K562 (cell line): Measurements from ENCODE around the gene COL21A1. TPM values are rescaled to one million over a fixed set of nuclear protein-coding genes. Genes with fewer than 3 reads are reported as not detected.

Source experiments
- ATAC-seq: fragments of 200-7000 bp; cut with Tn5 transposase; 3 replicates; pipeline ENCODE4 v1.9.1; 2020; ENCODE audit warnings: moderate library complexity
- BruUV-seq: library from RNA; stranded (reverse); fragments of 400-500 nt; replicated peaks from 2 replicates; lab custom pipeline; 2021; lab: Mats Ljungman, UMichigan
- CTCF ChIA-PET: fragments of 300-600 bp; formaldehyde crosslinking; extraction: SDS; loops from one replicate; lab custom pipeline; 2021; ENCODE audit warnings: low intra/inter-chr PET ratio; lab: Yijun Ruan, JAX
- POLR2A ChIA-PET: fragments of 300-600, 350-650 bp; sonication (Branson Sonifier 250); formaldehyde crosslinking; extraction: SDS; loops from one replicate; lab custom pipeline; 2021; ENCODE audit warnings: antibody characterized with exemption, inconsistent platforms; lab: Yijun Ruan, JAX
- DNase-seq, 4 experiments: peaks; one replicate each; pipeline versions ENCODE4 v3.0.0 to v3.0.0-alpha.2; 2011 to 2018; ENCODE audit warnings: low spot score in 3 of 4, mixed read lengths in 3 of 4; ENCODE audit errors: extremely low read depth in 1 of 4
- FAIRE-seq: peaks from 2 replicates; lab custom pipeline; 2011; peaks lifted over from hg19 to GRCh38; lab: Jason Lieb, UNC
- H2AFZ ChIP-seq: 2 replicates; pipeline ENCODE4 v1.6.0; 2011; ENCODE audit warnings: low read depth, low read length, control low read depth, inconsistent platforms
- H3K27ac ChIP-seq: fragments of 200-600 bp; 3 replicates; pipeline ENCODE4 v1.8.0; 2011; ENCODE audit warnings: low read depth, mild to moderate bottlenecking, control low read depth, inconsistent platforms, low read length, moderate library complexity, mixed read lengths; ENCODE audit errors: extremely low read depth
- H3K27me3 ChIP-seq, 2 experiments: fragments of 300-600 bp in 1 of 2; 2 replicates in 1 of 2; 3 replicates in 1 of 2; pipeline versions ENCODE4 v1.6.0 to v1.8.0; 2011; ENCODE audit warnings: inconsistent platforms in 2 of 2, low read length in 2 of 2, mild to moderate bottlenecking in 1 of 2, mixed read lengths in 1 of 2, moderate library complexity in 1 of 2; ENCODE audit not compliant: control insufficient read depth in 2 of 2, insufficient read depth in 2 of 2
- H3K36me3 ChIP-seq: fragments of 300-600 bp; 3 replicates; pipeline ENCODE4 v1.8.0; 2011; ENCODE audit warnings: mild to moderate bottlenecking, low read length, inconsistent platforms; ENCODE audit not compliant: control insufficient read depth, insufficient read depth
- H3K4me1 ChIP-seq, 2 experiments: fragments of 200-600 bp in 1 of 2; replicated peaks in 1 of 2; 2 replicates in 1 of 2; 3 replicates in 1 of 2; pipeline versions ENCODE4 v1.5.1 to v1.8.0; 2011; ENCODE audit warnings: inconsistent platforms in 2 of 2, low read length in 2 of 2, mild to moderate bottlenecking in 1 of 2, mixed read lengths in 1 of 2, moderate library complexity in 1 of 2; ENCODE audit not compliant: control insufficient read depth in 2 of 2, insufficient read depth in 2 of 2
- H3K4me2 ChIP-seq: 2 replicates; pipeline ENCODE4 v1.6.1; 2011; ENCODE audit warnings: low read length, control low read depth, inconsistent platforms, mixed read lengths; ENCODE audit not compliant: insufficient read depth
- H3K4me3 ChIP-seq: fragments of 200-600 bp; sonication (generic), shearing (Covaris generic); 2 replicates; pipeline ENCODE4 v1.5.1; 2016; ENCODE audit warnings: control low read depth, inconsistent platforms
- H3K79me2 ChIP-seq: fragments of 200-600 bp; 3 replicates; pipeline ENCODE4 v1.8.0; 2011; ENCODE audit warnings: low read length, inconsistent platforms; ENCODE audit not compliant: control insufficient read depth, insufficient read depth
- H3K9ac ChIP-seq, 2 experiments: 2 replicates each; pipeline versions ENCODE4 v1.6.0 to v1.6.1; 2011; ENCODE audit warnings: low read depth in 2 of 2, low read length in 2 of 2, control low read depth in 1 of 2, inconsistent platforms in 1 of 2, mild to moderate bottlenecking in 1 of 2, mixed read lengths in 1 of 2; ENCODE audit not compliant: insufficient read depth in 1 of 2
- H3K9me1 ChIP-seq: one replicate; pipeline ENCODE4 v1.6.0; 2011; ENCODE audit warnings: inconsistent platforms, mild to moderate bottlenecking, low read length, moderate library complexity; ENCODE audit not compliant: control insufficient read depth, insufficient read depth
- H3K9me3 ChIP-seq: replicated peaks from 2 replicates; pipeline ENCODE4 v1.5.1; 2011; ENCODE audit warnings: low read depth, low read length, inconsistent platforms; ENCODE audit not compliant: control insufficient read depth, insufficient read depth
- H4K20me1 ChIP-seq: replicated peaks from 2 replicates; pipeline ENCODE4 v1.6.1; 2011; ENCODE audit warnings: low read length, inconsistent platforms, mixed read lengths; ENCODE audit not compliant: control insufficient read depth, insufficient read depth
- CBFA2T2 ChIP-seq: fragments of 450-650 bp; conservative IDR thresholded peaks from 2 replicates; pipeline ENCODE4 v1.6.1; 2017; ENCODE audit warnings: mild to moderate bottlenecking
- CTCF ChIP-seq, 3 experiments: IDR thresholded peaks in 2 of 3; conservative IDR thresholded peaks in 1 of 3; 2 replicates each; pipeline ENCODE4 v1.5.1; 2011 to 2012; ENCODE audit warnings: low read length in 3 of 3, mild to moderate bottlenecking in 3 of 3, control low read depth in 2 of 3, improper control_type of control experiment in 1 of 3, inconsistent platforms in 1 of 3, low read depth in 1 of 3, mixed read lengths in 1 of 3, moderate library complexity in 1 of 3; ENCODE audit not compliant: insufficient read depth in 2 of 3
- DEAF1 ChIP-seq: fragments of 450-650 bp; formaldehyde crosslinking; IDR thresholded peaks from 2 replicates; pipeline ENCODE4 v1.4.0; 2020; ENCODE audit warnings: mild to moderate bottlenecking, moderate library complexity
- DLX4 ChIP-seq: fragments of 250-450 bp; sonication (Bioruptor Pico); IDR thresholded peaks from 2 replicates; pipeline ENCODE4 v1.6.1; 2021; ENCODE audit warnings: mild to moderate bottlenecking
- DNMT1 ChIP-seq: fragments of 450-650 bp; IDR thresholded peaks from 2 replicates; pipeline ENCODE4 v1.6.1; 2016; ENCODE audit warnings: antibody characterized with exemption, mild to moderate bottlenecking
- FUS ChIP-seq: fragments of 200-400 bp; formaldehyde crosslinking; optimal IDR thresholded peaks from 2 replicates; pipeline ENCODE3; 2017; ENCODE audit warnings: low read depth, low read length
- LCOR ChIP-seq: sonication (generic); formaldehyde crosslinking; IDR thresholded peaks from 2 replicates; pipeline ENCODE4 v1.8.0; 2022; ENCODE audit warnings: mild to moderate bottlenecking, missing genetic modification reagents
- MCM7 ChIP-seq, 2 experiments: fragments of 450-650 bp; IDR thresholded peaks; 2 replicates each; pipeline ENCODE4 v1.6.1; 2016 to 2018
- PPARD ChIP-seq: fragments of 250-450 bp; sonication (Bioruptor Pico); IDR thresholded peaks from 2 replicates; pipeline ENCODE4 v1.8.0; 2022; ENCODE audit warnings: inconsistent platforms, mild to moderate bottlenecking, moderate library complexity
- RAD21 ChIP-seq, 2 experiments: fragments of 250-450 bp in 1 of 2; fragments of 450-650 bp in 1 of 2; sonication (Bioruptor Pico) in 1 of 2; formaldehyde crosslinking in 1 of 2; IDR thresholded peaks in 1 of 2; conservative IDR thresholded peaks in 1 of 2; 2 replicates each; pipeline versions ENCODE4 v1.4.0 to v1.8.0; 2020 to 2022; ENCODE audit warnings: mild to moderate bottlenecking in 2 of 2, moderate library complexity in 1 of 2
- RBM15 ChIP-seq: fragments of 200-400 bp; formaldehyde crosslinking; IDR thresholded peaks from 2 replicates; pipeline ENCODE4 v1.6.1; 2018; ENCODE audit warnings: mild to moderate bottlenecking, low read length, moderate library complexity; ENCODE audit not compliant: insufficient read depth
- TAF15 ChIP-seq: fragments of 200-400 bp; formaldehyde crosslinking; IDR thresholded peaks from 2 replicates; pipeline ENCODE4 v1.6.1; 2017; ENCODE audit warnings: mild to moderate bottlenecking, low read depth, low read length, moderate library complexity
- TAF7 ChIP-seq: fragments of 450-650 bp; IDR thresholded peaks from 2 replicates; pipeline ENCODE4 v1.6.1; 2016; ENCODE audit warnings: missing genetic modification characterization, missing compliant biosample characterization
- THRA ChIP-seq: fragments of 450-650 bp; IDR thresholded peaks from 2 replicates; pipeline ENCODE4 v1.6.1; 2017; ENCODE audit warnings: mild to moderate bottlenecking, moderate library complexity
- TRIM24 ChIP-seq, 2 experiments: fragments of 450-650 bp; IDR thresholded peaks; 2 replicates each; pipeline ENCODE4 v1.6.1; 2016
- ZNF184 ChIP-seq: sonication (generic); formaldehyde crosslinking; IDR thresholded peaks from 2 replicates; pipeline ENCODE4 v1.5.0; 2020; ENCODE audit warnings: missing genetic modification reagents
- ZNF384 ChIP-seq: IDR thresholded peaks from 2 replicates; pipeline ENCODE4 v1.6.1; 2012; ENCODE audit warnings: low read depth, low read length, improper control_type of control experiment
- ZNF583 ChIP-seq: fragments of 250-450 bp; sonication (Bioruptor Pico); IDR thresholded peaks from 2 replicates; pipeline ENCODE4 v1.4.0; 2020
- ZNF77 ChIP-seq: fragments of 250-450 bp; sonication (Bioruptor Pico); IDR thresholded peaks from 2 replicates; pipeline ENCODE4 v1.5.0; 2020
- WGBS: fragments of 100-300 bp; shearing (Covaris generic); methylation state at CpG from one replicate; pipeline ENCODE4 v1.1.6; 2016; ENCODE audit warnings: low coverage, mixed read lengths; ENCODE audit not compliant: insufficient coverage; ENCODE audit errors: missing lambda C conversion rate; 5-methylcytosine and 5-hydroxymethylcytosine counted together
- in situ Hi-C: fragments of 300-500 bp; cut with MboI; formaldehyde crosslinking; loops from 4 replicates; pipeline ENCODE4 v1.15.0; 2018; ENCODE audit warnings: inconsistent platforms, mixed read lengths
- intact Hi-C: fragments of 100-400 bp; cut with micrococcal nuclease; formaldehyde crosslinking; loops from 2 replicates; pipeline ENCODE4 v1.14.2; 2022
- polyA plus RNA-seq, 8 experiments: library from polyadenylated mRNA; depleted of rRNA in 4 of 8; stranded (reverse) in 5 of 8; unstranded in 3 of 8; fragments of >200 nt; fragmentation: Nextera tagmentation in 2 of 8; fragmentation: Illumina TruSeq in 1 of 8; extraction: Ambion mirVana in 2 of 8; extraction: Trizol in 1 of 8; gene quantifications; 2 replicates each; pipeline versions ENCODE4 v1.2.1 to v1.2.3, GENCODE V29; 2011 to 2014; ENCODE audit warnings: inconsistent platforms in 1 of 8, missing spikeins in 1 of 8
- total RNA-seq, 7 experiments: library from RNA; depleted of rRNA in 6 of 7; stranded (reverse); fragments of >200 nt in 6 of 7; fragmentation: Illumina TruSeq in 2 of 7; extraction: Trizol in 2 of 7; gene quantifications; 2 replicates each; pipeline versions ENCODE4 v1.2.1 to v1.2.3, GENCODE V29; 2011 to 2021; ENCODE audit warnings: low replicate concordance in 1 of 7

Gene COL21A1
- total and polyA plus RNA-seq, 9 of the 15 experiments (the other 6 are each of a cell fraction or from before 2014, with no cell fraction given), result 0.03 to 0.76 (median 0.25) TPM

- Histone ChIP-seq H3K9me1 (no peaks in the 10 kb centered on the region), H3K36me3 (no peaks in the 10 kb centered on the region), H3K4me3 (no peak overlapping the region), H4K20me1 (no peaks in the 10 kb centered on the region), H3K4me1 (no peaks in the 10 kb centered on the region), H3K79me2 (no peaks in the 10 kb centered on the region), H3K9ac (no peak overlapping the region), H3K4me2 (no peak overlapping the region), H3K27me3 (no peaks in the 10 kb centered on the region), H2AFZ (no peak overlapping the region), H3K27ac (no peak overlapping the region), H3K9me3 (no peaks in the 10 kb centered on the region)
- WGBS, result 6% methylated on average over 1 of the region's 1 CpG
- ChIA-PET CTCF (interaction anchor here (1.1 kb wide), 1 partner anchor 847 kb away, joined by 3 read pairs; no protein-coding TSS in a partner anchor), POLR2A (interaction anchor here (0.6 kb wide), 1 partner anchor 33 kb away, joined by 3 read pairs; no protein-coding TSS in a partner anchor)
- FAIRE-seq (no peak), DNase-seq (peak in 2 of 4 experiments; percentile 10 to 27), ATAC-seq (peak; percentile 67)
- BruUV-seq, result no TSS peak
- intact Hi-C loops, result loop anchor here (5.0 kb wide), 1 partner anchor 1015 kb away; no protein-coding TSS in a partner anchor
- in situ Hi-C loops, result no loop called here
- TF ChIP-seq ZNF583 (no peak), DLX4 (no peak), CBFA2T2 (no peak), THRA (no peak), RAD21 (CRISPR knock-in tag; conservative IDR thresholded peaks at IDR 0.05 in 1 of 2, IDR thresholded peaks at IDR 0.05 in 1 of 2) (peak; percentile 57 to 71), FUS (no peak), CTCF (IDR thresholded peaks at IDR 0.05 in 2 of 3, conservative IDR thresholded peaks at IDR 0.05 in 1 of 3; ENCODE audit: insufficient read depth in 2 of 3, low read depth in 1 of 3, low read length in 3 of 3) (peak in 2 of 3 experiments; percentile 28 to 40; a peak in 2 of 6 replicates), ZNF77 (CRISPR knock-in tag) (no peak), DNMT1 (no peak), TAF15 (no peak), PPARD (CRISPR knock-in tag) (no peak), DEAF1 (CRISPR knock-in tag) (0 out of 2 replicates have a peak, but pooled peaks have one; percentile 21), MCM7 (IDR thresholded peaks at IDR 0.05) (no peak), TRIM24 (IDR thresholded peaks at IDR 0.05) (no peak), RBM15 (no peak), ZNF384 (no peak), ZNF184 (no peak), LCOR (CRISPR knock-in tag) (no peak), TAF7 (tag) (no peak)
Observed at GRCh38 chr6:56292505-56293181, 45.3 kb upstream of the COL21A1 start.
